Measurements from ENCODE around the gene ITGA8. TPM values are rescaled to one million over a fixed set of nuclear protein-coding genes. Genes with fewer than 3 reads are reported as not detected.

The ITGA8 gene
- total and polyA plus RNA-seq, 9 donors: 3.5 to 58.0 (median 6.8) TPM

DNA sequence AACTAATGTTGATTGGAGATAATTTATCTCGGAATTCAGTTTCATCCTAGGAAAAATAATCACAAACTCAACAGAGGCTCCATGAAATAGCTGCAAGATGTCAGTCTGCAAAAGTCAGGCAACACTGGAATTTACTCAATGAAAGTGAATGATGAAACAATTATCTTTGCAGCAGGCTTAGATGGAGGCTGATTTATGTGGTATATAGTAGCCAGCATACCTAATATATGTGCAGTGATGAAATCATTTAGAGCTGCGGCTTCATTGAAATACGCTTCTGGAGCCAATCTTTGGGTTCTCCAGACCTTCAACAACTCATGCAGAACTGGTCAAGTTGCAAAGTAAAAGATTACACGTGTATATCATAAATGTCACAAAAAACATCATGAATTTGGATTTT, 113.3 kb downstream of the ITGA8 start:
- intact Hi-C loops (cut with DNase I): no loop called here
- no peaks in the 10 kb centered on the region for H3K27me3 ChIP-seq
- 75 to 81% (median 78%) methylated on average over 4 of the region's 4 CpGs for WGBS, 3 donors
- no peaks in the 10 kb centered on the region for H3K36me3 ChIP-seq
- TF ChIP-seq EP300 (IDR thresholded peaks at IDR 0.05) (no peak), CTCF (IDR thresholded peaks at IDR 0.05) (no peak), POLR2A (IDR thresholded peaks at IDR 0.05) (no peak)
- no peak for DNase-seq
- no peak overlapping the region for H3K27ac ChIP-seq
- H3K4me3 ChIP-seq: no peak overlapping the region
- H3K4me1 ChIP-seq (ENCODE audit: insufficient read depth): no peaks in the 10 kb centered on the region
- no peaks in the 10 kb centered on the region for H3K9me3 ChIP-seq

DNA sequence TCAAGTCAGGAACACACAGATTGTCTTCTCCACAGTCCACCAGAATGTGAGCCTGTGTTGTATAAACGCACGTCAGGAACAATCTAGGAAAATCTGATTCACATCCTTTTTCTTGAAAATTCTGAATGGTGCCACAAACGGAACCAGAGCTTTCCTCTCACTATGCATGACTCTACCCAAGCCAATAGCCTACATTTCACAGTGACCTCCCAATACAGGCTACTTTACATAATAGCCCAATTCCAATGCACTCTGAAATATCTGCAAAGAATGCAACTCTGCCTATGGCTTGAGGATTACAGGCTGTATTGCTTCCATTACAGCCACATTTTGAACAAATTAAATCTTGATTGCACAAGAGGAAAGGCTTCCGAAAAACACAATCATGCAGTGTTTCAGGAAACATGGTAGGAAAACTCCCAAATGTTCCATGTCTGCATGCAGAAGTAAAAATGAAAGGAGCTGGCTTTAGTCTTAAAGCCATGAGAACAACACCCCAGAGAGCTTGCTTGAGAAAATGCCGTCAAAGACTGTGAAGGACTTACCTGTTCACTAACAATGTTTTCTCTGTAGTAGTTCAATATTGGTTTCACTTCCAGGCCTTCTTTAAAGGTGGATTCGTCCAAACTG, 113.9 kb downstream of the ITGA8 start:
- DNase-seq: no peak
- Histone ChIP-seq H3K27ac (no peak overlapping the region), H3K27me3 (no peaks in the 10 kb centered on the region), H3K36me3 (no peaks in the 10 kb centered on the region), H3K4me3 (no peak overlapping the region), H3K4me1 (ENCODE audit: insufficient read depth) (no peaks in the 10 kb centered on the region), H3K9me3 (no peaks in the 10 kb centered on the region)
- intact Hi-C loops (cut with DNase I): no loop called here
- WGBS, 3 donors: 80 to 87% (median 87%) methylated on average over 6 of the region's 6 CpGs
- TF ChIP-seq EP300 (IDR thresholded peaks at IDR 0.05) (no peak), CTCF (IDR thresholded peaks at IDR 0.05) (no peak), POLR2A (IDR thresholded peaks at IDR 0.05) (no peak)

DNA sequence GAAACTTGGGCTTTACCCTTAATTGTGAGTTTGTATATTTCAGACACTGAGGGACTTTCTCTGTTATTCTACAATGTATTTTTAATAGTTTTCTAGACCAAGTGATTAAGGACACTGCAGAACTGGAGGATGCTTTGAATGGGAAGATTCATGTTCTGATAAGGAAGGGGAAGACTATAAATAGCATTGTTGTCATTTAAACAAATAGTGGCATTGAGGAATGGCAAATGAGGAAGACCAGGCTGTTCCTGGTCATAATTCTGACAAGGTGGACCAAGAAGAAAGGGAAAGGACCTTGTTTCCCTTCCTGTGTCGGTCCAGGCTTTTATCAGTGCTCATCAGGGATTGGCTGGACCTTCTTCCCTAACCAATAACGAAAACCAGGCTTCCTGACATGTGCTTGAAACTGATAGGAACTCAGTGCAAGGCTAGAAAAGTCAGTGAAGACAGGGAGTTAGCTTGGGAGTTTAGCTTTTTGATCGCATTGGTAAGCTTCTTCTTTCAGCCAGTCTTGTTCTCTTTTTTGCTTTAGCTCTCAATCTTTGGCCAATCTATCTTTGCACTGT, 116.2 kb downstream of the ITGA8 start:
- WGBS, 3 donors: 53 to 72% (median 66%) methylated on average over 3 of the region's 3 CpGs
- intact Hi-C loops (cut with DNase I): no loop called here
- no peak overlapping the region for H3K27ac ChIP-seq
- no peak overlapping the region for H3K4me3 ChIP-seq
- H3K9me3 ChIP-seq: no peaks in the 10 kb centered on the region
- no peaks in the 10 kb centered on the region for H3K27me3 ChIP-seq
- no peak for DNase-seq
- TF ChIP-seq CTCF (IDR thresholded peaks at IDR 0.05): no peak
- no peak for TF ChIP-seq POLR2A (IDR thresholded peaks at IDR 0.05)
- no peak for TF ChIP-seq EP300 (IDR thresholded peaks at IDR 0.05)
- no peaks in the 10 kb centered on the region for H3K36me3 ChIP-seq
- no peaks in the 10 kb centered on the region for H3K4me1 ChIP-seq (ENCODE audit: insufficient read depth)

- Histone ChIP-seq H3K27ac (no peak overlapping the region), H3K9me3 (no peaks in the 10 kb centered on the region), H3K27me3 (no peaks in the 10 kb centered on the region), H3K4me1 (ENCODE audit: insufficient read depth) (no peaks in the 10 kb centered on the region), H3K4me3 (no peak overlapping the region), H3K36me3 (no peaks in the 10 kb centered on the region)
- WGBS, 3 donors: 34 to 56% (median 48%) methylated on average over 1 of the region's 1 CpG
- DNase-seq: no peak
- TF ChIP-seq CTCF (IDR thresholded peaks at IDR 0.05) (no peak), POLR2A (IDR thresholded peaks at IDR 0.05) (no peak), EP300 (IDR thresholded peaks at IDR 0.05) (no peak)
- intact Hi-C loops (cut with DNase I): no loop called here
Observed at GRCh38 chr10:15601819-15602218, 117.9 kb downstream of the ITGA8 start.

All from ovary (tissue), 9 donors.